ENCODE measurements around the gene CDK5RAP2.

The CDK5RAP2 gene

GRCh38 chr9:120622790-120623189, 42.8 kb upstream of the CDK5RAP2 start:
- peaks cover 4% of the 10 kb centered on the region for H3K4me1 ChIP-seq (ENCODE audit: insufficient read depth, low read length, poor library complexity, severe bottlenecking)
- H3K4me3 ChIP-seq (ENCODE audit: low read length, poor library complexity, severe bottlenecking): no peak overlapping the region
- no peaks in the 10 kb centered on the region for H4K20me1 ChIP-seq (ENCODE audit: insufficient read depth, low read length, poor library complexity, severe bottlenecking)
- H3K36me3 ChIP-seq (ENCODE audit: insufficient read depth, low read length): no peaks in the 10 kb centered on the region; the same call in 1 of the 2 replicates
- H3K27me3 ChIP-seq (ENCODE audit: insufficient read depth, low read length, poor library complexity, severe bottlenecking): no peaks in the 10 kb centered on the region
- H3F3A ChIP-seq (ENCODE audit: low read depth): no peaks in the 10 kb centered on the region; the same call in 1 of the 2 replicates
- H2AFZ ChIP-seq (ENCODE audit: low read length): no peak overlapping the region
- no peak overlapping the region for H3K9ac ChIP-seq (ENCODE audit: low read depth, low read length, poor library complexity, severe bottlenecking)
- TF ChIP-seq EZH2phosphoT487 (IDR thresholded peaks at IDR 0.05; ENCODE audit: borderline replicate concordance) (no peak), CTCF (conservative IDR thresholded peaks at IDR 0.05; ENCODE audit: low read length) (no peak)
- H3K4me2 ChIP-seq (ENCODE audit: low read depth, low read length, poor library complexity, severe bottlenecking): no peak overlapping the region
- no peaks in the 10 kb centered on the region for H3K9me3 ChIP-seq (ENCODE audit: insufficient read depth, low read depth, low read length)
- H3K9me2 ChIP-seq (replicated peaks; ENCODE audit: low read depth, low read length): no peaks in the 10 kb centered on the region
- H3K79me2 ChIP-seq (ENCODE audit: insufficient read depth, low read length): no peaks in the 10 kb centered on the region

GRCh38 chr9:120621941-120622340, 42.0 kb upstream of the CDK5RAP2 start:
- no peak for TF ChIP-seq EZH2phosphoT487 (IDR thresholded peaks at IDR 0.05; ENCODE audit: borderline replicate concordance)
- no peak for TF ChIP-seq CTCF (conservative IDR thresholded peaks at IDR 0.05; ENCODE audit: low read length)
- no peaks in the 10 kb centered on the region for H3K79me2 ChIP-seq (ENCODE audit: insufficient read depth, low read length)
- H2AFZ ChIP-seq (ENCODE audit: low read length): no peak overlapping the region
- no peaks in the 10 kb centered on the region for H3K9me3 ChIP-seq (ENCODE audit: insufficient read depth, low read depth, low read length)
- no peak overlapping the region for H3K4me3 ChIP-seq (ENCODE audit: low read length, poor library complexity, severe bottlenecking)
- H4K20me1 ChIP-seq (ENCODE audit: insufficient read depth, low read length, poor library complexity, severe bottlenecking): no peaks in the 10 kb centered on the region
- no peaks in the 10 kb centered on the region; the same call in 1 of the 2 replicates for H3F3A ChIP-seq (ENCODE audit: low read depth)
- no peak overlapping the region for H3K4me2 ChIP-seq (ENCODE audit: low read depth, low read length, poor library complexity, severe bottlenecking)
- no peak overlapping the region for H3K9ac ChIP-seq (ENCODE audit: low read depth, low read length, poor library complexity, severe bottlenecking)
- no peaks in the 10 kb centered on the region for H3K9me2 ChIP-seq (replicated peaks; ENCODE audit: low read depth, low read length)
- H3K27me3 ChIP-seq (ENCODE audit: insufficient read depth, low read length, poor library complexity, severe bottlenecking): no peaks in the 10 kb centered on the region
- peaks cover 4% of the 10 kb centered on the region for H3K4me1 ChIP-seq (ENCODE audit: insufficient read depth, low read length, poor library complexity, severe bottlenecking)
- no peaks in the 10 kb centered on the region; the same call in 1 of the 2 replicates for H3K36me3 ChIP-seq (ENCODE audit: insufficient read depth, low read length)

- Histone ChIP-seq H4K20me1 (ENCODE audit: insufficient read depth, low read length, poor library complexity, severe bottlenecking) (no peaks in the 10 kb centered on the region), H3F3A (ENCODE audit: low read depth) (no peaks in the 10 kb centered on the region; the same call in 1 of the 2 replicates), H3K4me2 (ENCODE audit: low read depth, low read length, poor library complexity, severe bottlenecking) (no peak overlapping the region), H2AFZ (ENCODE audit: low read length) (no peak overlapping the region), H3K4me3 (ENCODE audit: low read length, poor library complexity, severe bottlenecking) (no peak overlapping the region), H3K36me3 (ENCODE audit: insufficient read depth, low read length) (no peaks in the 10 kb centered on the region; the same call in 1 of the 2 replicates), H3K27me3 (ENCODE audit: insufficient read depth, low read length, poor library complexity, severe bottlenecking) (no peaks in the 10 kb centered on the region), H3K79me2 (ENCODE audit: insufficient read depth, low read length) (no peaks in the 10 kb centered on the region), H3K9me2 (replicated peaks; ENCODE audit: low read depth, low read length) (no peaks in the 10 kb centered on the region), H3K9me3 (ENCODE audit: insufficient read depth, low read depth, low read length) (no peaks in the 10 kb centered on the region), H3K9ac (ENCODE audit: low read depth, low read length, poor library complexity, severe bottlenecking) (no peak overlapping the region), H3K4me1 (ENCODE audit: insufficient read depth, low read length, poor library complexity, severe bottlenecking) (peaks cover under 1% of the 10 kb centered on the region)
- TF ChIP-seq EZH2phosphoT487 (IDR thresholded peaks at IDR 0.05; ENCODE audit: borderline replicate concordance) (no peak), CTCF (conservative IDR thresholded peaks at IDR 0.05; ENCODE audit: low read length) (peak; percentile 97)
These were observed 40.0 kb upstream of the CDK5RAP2 start for GRCh38 chr9:120619751-120620655.
